GM19238 (cell line): ENCODE data around the gene ZNF385B.

ENCODE experiments used
- DNase-seq: peaks from one replicate; pipeline ENCODE4 v3.0.0; 2011; ENCODE audit warnings: low spot score; ENCODE audit not compliant: insufficient read length

ZNF385B gene

DNA sequence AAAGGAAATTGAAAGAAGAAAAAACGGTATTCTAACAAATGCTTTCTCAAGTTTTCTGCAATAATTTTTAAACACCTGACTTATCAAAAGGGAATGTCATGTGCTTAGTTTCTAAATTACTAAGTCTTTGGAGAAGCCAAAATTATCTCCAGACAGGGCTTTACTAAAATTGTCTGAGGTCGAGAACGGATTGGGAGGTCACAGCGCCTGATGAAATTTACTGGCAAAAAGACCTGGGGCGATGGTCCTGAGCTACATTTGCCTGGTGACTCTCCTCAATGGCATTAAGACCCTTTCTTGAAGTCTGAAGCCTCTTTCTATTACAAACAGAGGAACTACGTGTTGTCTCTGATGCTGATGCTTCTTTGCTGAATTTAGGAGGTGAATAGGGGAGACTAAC is 305.0 kb downstream of the ZNF385B start:
- no peak for DNase-seq

GRCh38 chr2:179555691-179556283 is 305.6 kb downstream of the ZNF385B start:
- DNase-seq: no peak

- no peak for DNase-seq
Observed at GRCh38 chr2:179554639-179555386, 306.6 kb downstream of the ZNF385B start.

- DNase-seq: no peak
Observed at GRCh38 chr2:179553382-179553781, 308.0 kb downstream of the ZNF385B start.

DNA sequence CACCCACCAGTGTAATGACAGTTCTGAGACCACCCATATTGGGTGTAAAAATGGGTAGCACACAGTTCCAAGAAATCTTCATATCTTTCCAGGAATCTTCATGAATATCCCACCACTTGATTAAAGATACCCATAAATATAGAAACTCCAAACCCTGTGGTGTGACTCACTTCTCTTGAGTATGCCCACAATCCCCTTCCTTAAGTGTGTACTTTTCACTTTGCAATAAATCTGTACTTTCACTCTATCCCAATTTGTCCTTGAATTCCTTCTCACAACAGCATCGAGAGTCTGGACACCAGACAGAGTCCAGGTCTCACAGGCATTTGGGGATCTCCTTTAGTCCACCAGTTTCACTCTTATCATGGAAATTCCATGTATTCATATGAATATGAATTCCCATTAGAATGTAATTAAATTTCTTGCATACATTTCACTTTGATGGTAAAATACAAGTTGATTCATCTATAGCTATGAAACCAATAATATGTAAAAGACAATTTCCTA is 309.8 kb downstream of the ZNF385B start:
- DNase-seq: no peak

- no peak for DNase-seq
Observed at GRCh38 chr2:179550849-179551248, 310.6 kb downstream of the ZNF385B start.

- DNase-seq: no peak
Observed at GRCh38 chr2:179550214-179550613, 311.2 kb downstream of the ZNF385B start.

GRCh38 chr2:179546656-179547055 is 314.8 kb downstream of the ZNF385B start:
- DNase-seq: no peak

DNA sequence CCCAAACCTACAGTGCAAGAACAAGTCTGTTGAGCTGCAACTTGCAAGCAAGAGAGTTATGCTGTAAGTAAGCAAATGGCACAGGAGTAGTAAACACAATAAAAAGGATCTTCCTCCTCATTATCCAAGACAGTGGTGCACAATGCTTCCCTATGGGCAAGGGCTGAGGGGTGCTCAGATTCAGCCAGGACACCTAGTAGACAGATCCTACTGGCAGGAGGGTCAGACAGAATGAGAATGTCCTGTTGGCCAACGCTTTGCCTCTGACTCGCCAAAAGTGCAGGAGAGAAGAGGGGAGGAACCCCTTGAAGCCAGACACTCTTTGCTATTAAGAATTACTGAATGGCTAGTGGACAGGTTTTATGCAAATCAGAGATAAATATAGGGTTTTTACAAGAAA is 316.4 kb downstream of the ZNF385B start:
- DNase-seq: no peak

DNA sequence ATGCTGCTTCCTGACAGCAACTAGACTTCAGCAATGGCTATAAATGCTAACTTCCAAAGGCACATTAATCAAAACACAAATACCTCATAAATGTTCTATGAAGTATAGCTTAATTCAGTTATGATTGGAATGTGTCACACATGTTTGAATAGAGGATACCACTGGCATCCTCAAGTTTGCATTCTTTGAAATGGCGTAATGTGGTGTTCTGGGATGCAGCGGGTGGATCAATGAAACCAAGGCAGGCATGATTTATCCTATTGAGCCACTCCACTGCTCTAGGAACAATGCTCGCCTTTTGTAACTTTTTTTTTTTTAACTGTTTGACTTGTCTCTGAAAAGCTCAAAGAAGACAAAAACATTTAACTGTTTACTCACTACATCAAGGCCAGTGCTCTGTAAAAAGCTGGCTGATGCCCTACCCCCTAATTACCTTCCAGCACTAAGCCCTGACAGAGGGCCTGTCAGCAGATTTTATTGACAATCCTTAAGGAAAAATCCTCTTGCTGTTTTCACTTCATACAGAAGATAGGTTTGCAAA is 318.0 kb downstream of the ZNF385B start:
- DNase-seq: no peak

DNA sequence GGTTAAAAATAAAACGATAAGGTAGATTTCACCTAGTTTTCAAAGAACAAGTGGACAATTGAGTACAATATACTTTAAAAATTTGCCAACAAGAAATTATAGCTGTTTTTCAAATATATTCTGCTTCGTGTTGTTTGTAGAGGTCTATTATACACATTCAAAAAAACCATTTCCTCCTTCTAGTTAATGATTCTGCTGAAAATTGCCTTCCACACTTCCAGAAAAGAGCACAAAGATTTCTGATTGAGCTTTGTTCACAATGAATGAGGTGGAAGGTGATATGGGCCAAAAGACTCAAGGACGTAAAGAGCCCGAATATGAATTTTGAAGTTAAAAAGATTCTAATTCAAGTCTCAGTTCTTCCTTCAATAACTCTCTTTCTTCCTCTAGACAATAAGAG is 319.8 kb downstream of the ZNF385B start:
- no peak for DNase-seq

- no peak for DNase-seq
Observed at GRCh38 chr2:179539124-179539511, 322.3 kb downstream of the ZNF385B start.

DNA sequence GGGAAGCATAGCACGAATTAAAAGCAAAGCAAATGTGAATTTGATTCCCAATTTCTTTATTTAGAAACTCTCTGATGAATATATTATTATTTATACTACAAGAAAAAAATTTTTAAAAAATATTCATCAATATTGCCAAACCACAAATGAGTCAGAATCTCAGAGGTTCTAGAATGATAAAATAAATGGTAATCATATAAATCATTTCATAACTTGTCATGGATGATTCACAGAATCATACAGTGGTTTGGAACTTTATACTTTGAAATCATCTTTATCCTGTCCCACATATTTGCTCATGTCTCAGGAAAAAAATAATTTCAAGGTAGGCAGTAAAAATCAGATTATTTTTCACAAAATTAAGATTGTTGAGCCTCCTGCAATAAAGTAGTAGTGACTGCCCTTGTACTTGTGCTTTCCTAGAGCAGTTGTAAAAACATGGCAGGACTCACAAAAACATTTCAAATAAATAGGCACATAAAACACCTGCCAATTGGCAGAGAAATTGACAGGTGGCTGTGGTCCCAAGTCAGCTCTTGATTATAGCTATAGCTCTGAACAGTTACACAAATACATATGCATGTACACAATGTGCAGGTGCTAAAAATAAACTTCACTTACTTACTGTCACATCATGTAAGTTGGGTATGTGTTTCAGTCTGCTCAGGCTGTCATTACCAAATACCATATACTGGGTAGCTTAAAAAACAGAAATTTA is 322.8 kb downstream of the ZNF385B start:
- DNase-seq: no peak

GRCh38 chr2:179536185-179536584 is 325.2 kb downstream of the ZNF385B start:
- no peak for DNase-seq

DNA sequence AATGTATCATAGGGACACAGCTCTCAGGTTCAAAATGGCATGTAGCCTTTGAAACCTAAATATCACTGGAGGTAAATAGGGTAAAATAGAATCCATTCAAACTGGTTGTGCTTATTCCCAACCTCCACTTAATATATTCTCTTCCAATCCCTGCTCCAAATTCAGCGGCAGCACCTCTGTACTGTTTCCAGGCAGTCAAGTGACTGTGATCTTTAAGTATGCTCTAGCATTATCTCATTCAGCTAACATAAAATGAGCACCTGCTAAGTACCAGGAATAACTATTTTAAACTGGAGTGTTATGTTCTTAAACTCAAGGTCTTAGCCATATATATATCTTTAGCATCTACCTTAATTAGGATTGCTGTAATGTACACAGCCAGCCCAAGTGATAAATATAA is 327.5 kb downstream of the ZNF385B start:
- DNase-seq: no peak

GRCh38 chr2:179532863-179533278 is 328.5 kb downstream of the ZNF385B start:
- no peak for DNase-seq

DNA sequence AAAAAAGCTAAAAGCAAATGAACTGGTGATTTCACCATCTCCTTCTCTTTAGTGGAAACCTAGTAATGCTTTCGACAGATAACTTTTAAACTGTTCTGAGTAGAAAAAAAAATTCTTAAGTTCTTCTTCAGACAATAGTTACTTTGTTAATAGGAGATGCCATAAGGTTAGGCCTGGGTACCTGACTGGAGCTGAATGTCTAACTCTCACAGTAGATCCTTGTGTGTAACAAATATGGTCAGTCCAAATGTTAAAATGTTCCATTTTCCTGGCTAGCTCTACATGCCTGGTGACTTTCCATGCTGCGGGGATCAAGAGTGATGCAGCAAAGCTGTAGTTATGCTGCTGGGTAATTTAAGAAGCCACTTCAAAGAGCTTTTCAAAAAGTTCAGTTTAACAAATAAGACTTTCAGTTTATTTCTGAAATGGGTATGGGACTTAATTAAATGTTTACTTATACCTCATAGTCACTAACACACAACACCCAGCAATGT is 332.8 kb downstream of the ZNF385B start:
- DNase-seq: no peak

DNA sequence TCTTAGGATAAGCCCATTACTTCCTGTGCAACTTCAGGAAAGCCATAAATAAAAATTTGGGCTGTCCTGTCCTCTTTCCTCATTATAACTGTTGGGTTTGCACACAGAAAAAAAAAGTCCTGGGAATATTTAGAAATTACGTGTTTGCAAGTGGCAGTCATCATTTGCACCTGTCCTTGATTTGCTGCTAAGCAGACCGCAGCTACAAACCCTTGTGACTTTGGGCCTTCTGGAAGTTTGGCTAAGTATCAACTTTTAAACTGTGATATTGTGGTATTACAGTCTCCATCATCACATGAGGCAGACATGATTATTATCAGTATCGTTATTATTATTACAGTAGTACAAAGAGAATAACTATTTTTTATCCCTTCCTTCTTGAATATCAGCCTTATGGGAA is 336.1 kb downstream of the ZNF385B start:
- DNase-seq: no peak

GRCh38 chr2:179524809-179525339 is 336.5 kb downstream of the ZNF385B start:
- DNase-seq: no peak

- no peak for DNase-seq
Observed at GRCh38 chr2:179521944-179522343, 339.5 kb downstream of the ZNF385B start.

GRCh38 chr2:179518830-179519229 is 342.6 kb downstream of the ZNF385B start:
- no peak for DNase-seq

- DNase-seq: no peak
Observed at GRCh38 chr2:179513181-179513580, 348.2 kb downstream of the ZNF385B start.
